Endothelial cell (in vitro differentiated cells): ENCODE results near the gene ONECUT3. TPM values are rescaled to one million over a fixed set of nuclear protein-coding genes. Genes with fewer than 3 reads are reported as not detected.
"Not testable (repeated sequence)": the region's sequence is repeated elsewhere in the genome, so short reads cannot be mapped to it uniquely, and the experiment has no call there.

ENCODE experiments used
- DNase-seq: peaks from one replicate; pipeline ENCODE4 v3.0.0; 2021; ENCODE audit warnings: low spot score
- H3K27ac Mint-ChIP-seq: one replicate; pipeline ENCODE4 v1.8.0; 2021; ENCODE audit warnings: mixed read lengths, inconsistent platforms; ENCODE audit not compliant: unreplicated experiment
- H3K27me3 Mint-ChIP-seq: one replicate; pipeline ENCODE4 v1.8.0; 2021; ENCODE audit warnings: mild to moderate bottlenecking, moderate library complexity, mixed read lengths, inconsistent platforms; ENCODE audit not compliant: unreplicated experiment
- H3K36me3 Mint-ChIP-seq: one replicate; pipeline ENCODE4 v1.8.0; 2021; ENCODE audit warnings: mild to moderate bottlenecking, low read depth, mixed read lengths, inconsistent platforms; ENCODE audit not compliant: unreplicated experiment
- H3K4me1 Mint-ChIP-seq: one replicate; pipeline ENCODE4 v1.8.0; 2021; ENCODE audit warnings: mild to moderate bottlenecking, mixed read lengths, inconsistent platforms; ENCODE audit not compliant: unreplicated experiment
- H3K4me3 Mint-ChIP-seq: one replicate; pipeline ENCODE4 v1.8.0; 2021; ENCODE audit warnings: mild to moderate bottlenecking, mixed read lengths, inconsistent platforms; ENCODE audit not compliant: unreplicated experiment
- H3K9me3 Mint-ChIP-seq: one replicate; pipeline ENCODE4 v1.8.0; 2021; ENCODE audit warnings: mixed read lengths, inconsistent platforms; ENCODE audit not compliant: unreplicated experiment
- total RNA-seq: library from RNA; stranded (reverse); fragmentation: NEBNext Ultra II Directional; extraction: Animal tissue kit (Norgen Biotek cat#: 25700); gene quantifications from one replicate; pipeline ENCODE4 v1.2.1, GENCODE V29; 2021; ENCODE audit not compliant: unreplicated experiment
- TF ChIP-seq, protein P1 (sequence below): fragments of 200-600 bp; sonication (generic); IDR thresholded peaks from one replicate; pipeline ENCODE4 v1.5.0; 2021; ENCODE audit warnings: antibody characterized with exemption; ENCODE audit not compliant: unreplicated experiment

The ONECUT3 gene
- total RNA-seq, 1 donor from 2014 or later, result not detected

DNA sequence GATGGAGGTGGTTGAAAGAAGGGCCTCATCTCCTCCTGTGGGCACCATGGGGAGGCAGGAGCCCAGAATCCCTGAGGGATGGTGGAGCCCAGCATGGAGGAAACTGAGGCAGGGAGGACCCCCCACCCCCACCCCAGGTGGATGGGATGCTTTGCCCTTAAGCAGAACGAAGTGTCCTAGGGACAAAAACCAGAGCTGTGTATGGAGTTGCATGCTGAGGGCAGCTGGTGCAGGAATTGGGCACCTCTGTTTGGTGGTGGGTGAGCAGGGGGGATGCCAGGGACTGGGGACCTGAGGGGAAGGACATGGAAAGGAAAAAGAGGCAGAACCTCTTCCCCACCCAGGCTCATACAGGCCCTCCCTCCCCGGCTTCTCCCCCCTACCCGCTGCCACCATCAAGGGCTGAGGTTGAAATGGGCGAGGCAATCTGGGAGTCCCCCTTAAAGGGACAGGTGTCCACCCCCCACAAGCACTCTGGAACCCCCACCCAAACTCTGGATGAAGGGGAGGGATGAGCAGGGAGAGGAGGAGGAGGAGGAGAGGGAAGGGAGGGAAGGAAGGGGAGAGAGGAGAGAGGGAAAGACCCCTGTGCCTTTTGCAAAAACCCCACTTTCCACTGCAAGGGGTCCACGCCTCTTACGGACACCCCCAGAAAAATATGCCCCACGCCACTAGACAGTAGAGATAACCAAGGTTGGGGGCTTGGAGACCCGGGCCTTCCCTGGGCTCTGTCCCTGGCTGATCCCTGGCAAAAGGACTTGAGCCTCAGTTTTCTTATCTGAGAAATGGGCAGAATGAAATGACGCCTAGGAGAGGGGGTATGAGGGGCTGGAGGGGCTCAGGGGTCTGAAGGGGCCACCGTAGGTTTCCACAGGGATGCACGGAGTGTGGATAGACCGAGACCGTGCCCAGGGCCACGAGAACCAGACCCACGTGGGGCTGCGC lies 5.9 kb downstream of the ONECUT3 start:
- peaks cover 7% of the 10 kb centered on the region for H3K36me3 Mint-ChIP-seq
- peaks cover 5% of the 10 kb centered on the region for H3K4me1 Mint-ChIP-seq
- peaks cover 40% of the 10 kb centered on the region for H3K27me3 Mint-ChIP-seq
- TF ChIP-seq, protein P1, sequence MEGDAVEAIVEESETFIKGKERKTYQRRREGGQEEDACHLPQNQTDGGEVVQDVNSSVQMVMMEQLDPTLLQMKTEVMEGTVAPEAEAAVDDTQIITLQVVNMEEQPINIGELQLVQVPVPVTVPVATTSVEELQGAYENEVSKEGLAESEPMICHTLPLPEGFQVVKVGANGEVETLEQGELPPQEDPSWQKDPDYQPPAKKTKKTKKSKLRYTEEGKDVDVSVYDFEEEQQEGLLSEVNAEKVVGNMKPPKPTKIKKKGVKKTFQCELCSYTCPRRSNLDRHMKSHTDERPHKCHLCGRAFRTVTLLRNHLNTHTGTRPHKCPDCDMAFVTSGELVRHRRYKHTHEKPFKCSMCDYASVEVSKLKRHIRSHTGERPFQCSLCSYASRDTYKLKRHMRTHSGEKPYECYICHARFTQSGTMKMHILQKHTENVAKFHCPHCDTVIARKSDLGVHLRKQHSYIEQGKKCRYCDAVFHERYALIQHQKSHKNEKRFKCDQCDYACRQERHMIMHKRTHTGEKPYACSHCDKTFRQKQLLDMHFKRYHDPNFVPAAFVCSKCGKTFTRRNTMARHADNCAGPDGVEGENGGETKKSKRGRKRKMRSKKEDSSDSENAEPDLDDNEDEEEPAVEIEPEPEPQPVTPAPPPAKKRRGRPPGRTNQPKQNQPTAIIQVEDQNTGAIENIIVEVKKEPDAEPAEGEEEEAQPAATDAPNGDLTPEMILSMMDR, result no peak
- H3K4me3 Mint-ChIP-seq, result no peak overlapping the region
- no peak for DNase-seq
- no peaks in the 10 kb centered on the region for H3K9me3 Mint-ChIP-seq
- H3K27ac Mint-ChIP-seq, result no peak overlapping the region

DNA sequence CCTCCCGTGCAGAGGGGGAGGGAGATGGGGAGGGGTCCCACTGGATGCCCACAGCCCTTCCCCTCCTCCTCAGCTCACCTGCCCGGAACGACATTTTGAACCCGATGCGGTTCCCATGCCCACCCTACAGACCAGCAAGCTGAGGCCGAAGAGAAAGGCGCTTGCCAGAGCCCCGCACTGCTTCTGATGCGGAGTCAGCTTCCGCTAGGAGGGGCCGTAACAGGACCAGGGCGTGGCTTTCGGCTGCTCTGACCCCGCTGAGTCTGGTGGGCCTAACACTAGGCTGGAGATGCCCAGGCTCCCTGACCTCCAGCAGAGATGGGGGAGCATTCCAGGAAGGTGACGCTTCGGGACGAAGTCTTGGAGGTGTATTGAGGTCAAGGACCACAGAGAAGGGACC lies 6.7 kb downstream of the ONECUT3 start:
- TF ChIP-seq, protein P1, result no peak
- no peaks in the 10 kb centered on the region for H3K9me3 Mint-ChIP-seq
- no peak overlapping the region for H3K4me3 Mint-ChIP-seq
- no peak for DNase-seq
- peaks cover 5% of the 10 kb centered on the region for H3K4me1 Mint-ChIP-seq
- H3K27me3 Mint-ChIP-seq, result peaks cover 43% of the 10 kb centered on the region
- H3K27ac Mint-ChIP-seq, result no peak overlapping the region
- H3K36me3 Mint-ChIP-seq, result peaks cover 7% of the 10 kb centered on the region

DNA sequence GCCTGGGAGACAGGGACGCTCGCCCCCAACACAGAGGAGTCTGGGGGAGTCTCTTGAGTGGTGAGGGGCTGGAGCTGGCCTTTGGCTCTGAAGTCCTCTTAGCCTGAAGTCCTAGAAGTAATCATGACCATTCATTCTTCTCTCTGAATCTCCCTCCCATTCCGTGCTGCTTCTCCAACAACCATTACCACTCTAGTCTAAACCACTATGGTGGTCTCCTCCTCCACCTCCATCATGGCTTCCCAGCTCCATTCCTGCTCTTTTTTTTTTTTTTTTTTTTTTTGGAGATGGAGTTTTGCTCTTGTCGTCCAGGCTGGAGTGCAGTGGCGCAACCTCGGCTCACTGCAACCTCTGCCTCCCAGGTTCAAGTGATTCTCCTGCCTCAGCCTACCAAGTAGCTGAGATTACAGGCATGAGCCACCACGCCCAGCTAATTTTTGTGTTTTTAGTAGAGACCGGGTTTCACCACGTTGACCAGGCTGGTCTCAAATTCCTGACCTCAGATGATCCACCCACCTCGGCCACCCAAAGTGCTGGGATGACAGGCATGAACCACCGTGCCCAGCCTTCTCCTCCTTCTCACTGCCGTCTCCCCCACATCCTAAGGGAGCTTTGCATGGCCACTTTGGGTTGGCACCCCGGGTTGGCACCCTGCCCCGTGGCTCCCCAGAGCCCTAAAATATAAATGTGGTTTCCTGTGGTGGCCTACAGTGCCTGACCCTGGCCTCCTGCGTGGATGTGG lies 7.7 kb downstream of the ONECUT3 start:
- H3K27me3 Mint-ChIP-seq, result peaks cover 44% of the 10 kb centered on the region
- H3K27ac Mint-ChIP-seq, H3K4me1 Mint-ChIP-seq, H3K9me3 Mint-ChIP-seq, H3K36me3 Mint-ChIP-seq, DNase-seq, H3K4me3 Mint-ChIP-seq: not testable (repeated sequence)

DNA sequence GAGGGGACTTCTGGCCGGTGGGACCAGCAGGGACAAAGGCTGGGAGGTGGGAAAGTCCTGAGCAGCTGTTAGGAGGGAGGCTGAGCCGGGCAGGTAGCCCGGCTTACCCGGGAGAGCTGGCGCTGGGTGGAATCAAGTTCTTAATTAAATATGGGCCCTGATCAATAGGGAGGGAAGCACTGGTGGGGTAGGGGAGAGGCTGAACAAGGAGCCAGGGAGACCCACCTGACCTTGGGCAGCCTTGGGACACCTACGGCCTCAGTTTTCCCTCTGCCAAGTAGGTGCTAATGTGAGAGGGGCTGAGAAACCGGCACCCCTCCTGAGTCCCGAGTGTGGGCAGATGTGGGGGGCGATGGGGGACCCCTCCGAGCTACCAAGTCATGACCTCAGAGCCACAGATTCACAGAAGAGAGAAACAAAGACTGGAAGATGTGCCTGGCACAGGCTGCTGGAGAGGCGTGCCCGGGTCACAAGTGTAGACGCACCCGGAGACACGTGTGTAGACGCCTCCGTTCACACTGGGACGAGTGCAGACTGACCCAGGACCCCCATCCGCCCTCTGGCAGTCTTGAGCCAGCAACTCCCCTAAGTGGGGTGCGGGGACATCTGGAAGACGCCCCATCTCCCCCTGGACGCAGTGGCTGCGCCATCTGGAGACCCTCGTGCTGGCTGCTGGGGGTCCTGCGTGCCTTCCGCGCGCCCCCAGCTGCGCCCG lies 8.4 kb downstream of the ONECUT3 start:
- no peaks in the 10 kb centered on the region for H3K9me3 Mint-ChIP-seq
- no peak overlapping the region for H3K27ac Mint-ChIP-seq
- DNase-seq, result no peak
- no peak overlapping the region for H3K4me3 Mint-ChIP-seq
- peaks cover 2% of the 10 kb centered on the region for H3K4me1 Mint-ChIP-seq
- TF ChIP-seq, protein P1, result no peak
- H3K27me3 Mint-ChIP-seq, result peaks cover 39% of the 10 kb centered on the region
- H3K36me3 Mint-ChIP-seq, result peaks cover 3% of the 10 kb centered on the region
